Choroid plexus epithelial cell (primary cell): ENCODE measurements around the gene FAM162B.

Experiments
- DNase-seq: peaks from one replicate; pipeline ENCODE4 v3.0.0-alpha.2; 2010; ENCODE audit warnings: low read depth
- H3K4me3 ChIP-seq: 2 replicates; pipeline ENCODE4 v1.5.1; 2011; ENCODE audit warnings: low read depth, mild to moderate bottlenecking, control low read depth, low read length, moderate library complexity
- TF ChIP-seq, protein P1 (sequence below): conservative IDR thresholded peaks from 2 replicates; pipeline ENCODE4 v1.5.1; 2011; ENCODE audit warnings: low read depth, mild to moderate bottlenecking, control low read depth, inconsistent platforms, low read length, moderate library complexity

FAM162B gene

DNA sequence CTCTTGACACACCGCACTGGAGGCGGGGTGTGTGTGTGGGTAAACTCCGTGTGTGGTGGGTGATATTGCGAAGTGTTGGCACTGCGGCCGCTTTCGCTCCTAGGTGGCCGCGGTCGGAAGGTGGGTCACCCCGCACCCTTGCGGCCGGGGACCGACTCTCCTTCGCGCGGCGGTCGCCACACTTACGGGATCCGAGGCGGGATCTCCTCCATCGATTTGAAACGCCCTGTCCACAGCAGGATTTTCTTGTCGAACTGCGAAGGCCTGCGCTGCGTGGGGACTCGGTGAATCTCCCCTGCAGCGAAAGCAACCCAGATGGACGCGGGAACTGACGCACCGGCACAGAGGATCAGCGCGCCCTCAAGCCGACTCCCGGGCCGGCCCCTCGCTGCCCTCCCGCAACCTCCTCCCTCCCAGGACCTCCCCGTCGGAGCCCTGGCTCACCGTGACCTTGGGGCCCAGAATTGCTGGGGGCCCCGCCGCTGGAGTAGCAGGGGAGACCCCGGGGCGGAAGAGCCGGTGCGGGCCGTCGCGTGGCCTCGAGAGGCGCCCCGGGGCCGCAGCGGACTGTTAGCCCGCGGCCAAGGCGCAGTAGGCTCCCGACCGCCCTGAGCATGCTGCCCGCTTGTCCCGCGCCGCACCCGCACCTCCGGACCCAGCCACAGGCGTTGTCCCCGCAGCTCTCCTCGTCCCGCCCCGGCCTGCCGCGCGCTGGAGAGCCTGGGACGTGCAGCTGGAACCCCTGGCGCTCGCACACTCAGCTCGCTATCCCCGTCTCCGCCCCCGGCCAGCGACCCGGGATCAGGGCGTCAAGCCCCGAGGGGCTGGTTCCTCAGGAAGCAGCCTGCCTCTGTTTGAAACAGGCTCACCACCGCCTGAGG is at the start of gene FAM162B:
Gene FAM162B, minus strand, starts transcription at position 759 of the 881 bp plus-strand sequence. Its CDS starts 143 bp downstream, at position 616.
- TF ChIP-seq, protein P1, sequence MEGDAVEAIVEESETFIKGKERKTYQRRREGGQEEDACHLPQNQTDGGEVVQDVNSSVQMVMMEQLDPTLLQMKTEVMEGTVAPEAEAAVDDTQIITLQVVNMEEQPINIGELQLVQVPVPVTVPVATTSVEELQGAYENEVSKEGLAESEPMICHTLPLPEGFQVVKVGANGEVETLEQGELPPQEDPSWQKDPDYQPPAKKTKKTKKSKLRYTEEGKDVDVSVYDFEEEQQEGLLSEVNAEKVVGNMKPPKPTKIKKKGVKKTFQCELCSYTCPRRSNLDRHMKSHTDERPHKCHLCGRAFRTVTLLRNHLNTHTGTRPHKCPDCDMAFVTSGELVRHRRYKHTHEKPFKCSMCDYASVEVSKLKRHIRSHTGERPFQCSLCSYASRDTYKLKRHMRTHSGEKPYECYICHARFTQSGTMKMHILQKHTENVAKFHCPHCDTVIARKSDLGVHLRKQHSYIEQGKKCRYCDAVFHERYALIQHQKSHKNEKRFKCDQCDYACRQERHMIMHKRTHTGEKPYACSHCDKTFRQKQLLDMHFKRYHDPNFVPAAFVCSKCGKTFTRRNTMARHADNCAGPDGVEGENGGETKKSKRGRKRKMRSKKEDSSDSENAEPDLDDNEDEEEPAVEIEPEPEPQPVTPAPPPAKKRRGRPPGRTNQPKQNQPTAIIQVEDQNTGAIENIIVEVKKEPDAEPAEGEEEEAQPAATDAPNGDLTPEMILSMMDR: no peak
- DNase-seq: peak; percentile 33
- H3K4me3 ChIP-seq: peak within 1 kb of the TSS; percentile 64

DNA sequence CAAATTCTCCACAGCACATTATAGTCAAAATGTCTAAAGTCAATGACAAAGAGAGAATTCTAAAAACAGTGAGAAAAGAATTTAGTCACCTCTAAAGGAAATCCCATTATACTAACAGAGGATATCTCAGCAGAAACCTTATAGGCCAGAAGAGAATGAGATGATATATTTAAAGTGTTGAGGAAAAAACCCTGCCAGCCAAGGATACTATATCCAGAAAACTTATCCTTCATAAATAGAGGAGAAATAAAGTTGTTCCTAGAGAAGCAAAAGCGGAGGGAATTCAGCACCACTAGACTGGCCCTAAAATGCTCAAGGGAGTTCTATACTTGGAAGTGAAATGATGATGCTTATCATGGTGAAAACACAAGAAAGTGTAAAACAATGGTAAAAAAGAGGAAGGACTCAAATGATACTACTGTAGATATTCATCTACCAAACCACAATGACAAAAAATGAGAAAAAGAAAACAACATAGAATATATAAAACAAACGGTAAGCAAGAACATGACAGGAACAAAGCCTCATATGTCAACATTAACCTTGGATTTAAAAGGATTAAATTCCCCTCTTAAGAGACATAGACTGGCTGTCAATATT is 46.6 kb upstream of the FAM162B start:
- no peak for DNase-seq
- no peak overlapping the region for H3K4me3 ChIP-seq
- TF ChIP-seq, protein P1: no peak

DNA sequence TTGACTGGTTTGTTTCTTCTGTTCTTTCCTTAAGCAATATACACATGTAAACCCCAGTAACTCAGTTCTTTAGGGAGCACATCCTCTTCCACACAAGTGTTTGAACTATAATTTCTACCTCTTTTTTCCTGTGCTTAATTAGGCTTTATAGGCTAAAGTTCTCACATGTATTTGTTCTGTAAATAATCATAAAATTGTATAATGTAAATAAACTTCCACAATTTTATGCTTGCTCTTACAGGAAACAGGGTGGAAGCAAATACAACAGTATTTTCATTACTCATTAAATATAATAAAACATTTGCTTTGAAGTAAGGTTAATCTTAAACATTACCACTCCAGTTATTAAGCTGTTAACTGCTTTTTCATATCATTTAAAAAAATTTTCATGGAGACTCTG is 36.5 kb upstream of the FAM162B start:
- no peak for DNase-seq
- TF ChIP-seq, protein P1: no peak
- no peak overlapping the region for H3K4me3 ChIP-seq

DNA sequence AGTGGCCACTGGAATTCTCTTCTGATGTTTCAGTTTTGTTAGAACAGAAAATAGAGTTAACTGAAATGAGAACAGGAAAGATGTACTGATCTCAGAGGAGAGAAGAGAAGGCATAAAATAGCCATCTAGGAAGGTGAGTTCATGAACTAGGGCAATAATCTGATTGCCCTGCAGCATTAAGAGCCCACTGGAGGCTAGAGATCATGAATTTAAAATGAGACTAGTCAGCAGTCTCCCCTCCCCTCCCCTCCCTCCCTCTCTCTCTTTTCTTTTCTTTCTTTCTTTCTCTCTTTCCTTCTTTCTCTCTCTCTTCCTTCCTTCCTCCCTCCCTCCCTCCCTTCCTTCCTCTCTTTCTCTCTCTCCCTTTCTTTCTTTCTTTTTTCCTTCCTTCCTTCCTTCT is 34.4 kb upstream of the FAM162B start:
- no peak for DNase-seq
- TF ChIP-seq, protein P1: no peak

DNA sequence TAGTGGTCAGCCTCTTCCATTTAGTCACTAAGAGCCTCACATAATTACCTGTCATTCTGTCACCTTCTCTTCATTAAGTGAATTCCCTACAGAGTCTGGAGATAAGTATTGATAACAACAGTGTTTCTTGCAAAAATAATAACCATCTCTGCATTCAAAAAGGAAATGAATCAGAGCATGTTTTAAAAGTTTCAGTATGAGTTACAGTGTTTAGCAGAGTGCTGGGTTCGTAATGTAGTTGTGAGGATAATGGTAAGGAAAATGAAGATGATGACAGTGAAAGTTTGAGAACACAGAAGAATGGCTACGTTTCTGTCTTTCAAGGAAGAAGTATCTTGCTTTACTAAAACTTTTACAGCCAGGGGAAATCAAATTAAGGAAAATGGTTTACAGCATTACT is 32.1 kb upstream of the FAM162B start:
- TF ChIP-seq, protein P1: no peak
- DNase-seq: no peak
- H3K4me3 ChIP-seq: no peak overlapping the region

More for the DNA sequence above, 34.4 kb upstream of the FAM162B start:
- no peak overlapping the region for H3K4me3 ChIP-seq

DNA sequence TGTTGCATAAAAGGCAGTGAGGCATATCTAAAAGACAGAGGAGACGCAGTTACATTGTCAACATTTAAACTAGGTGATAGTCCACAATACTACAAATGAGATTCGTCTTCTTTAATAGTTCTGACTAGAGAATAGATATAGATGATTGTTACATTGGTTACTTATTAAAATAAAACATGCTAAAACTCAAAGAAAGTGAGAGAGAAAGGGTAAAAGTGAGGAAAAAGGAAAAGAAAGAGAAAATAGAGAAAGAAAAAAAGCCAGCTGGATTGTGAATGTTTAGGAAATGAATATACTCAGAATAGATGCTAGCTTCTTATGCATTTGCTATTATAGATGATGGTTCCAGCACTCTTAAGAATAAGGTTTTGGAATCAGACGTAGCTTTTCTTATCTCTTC is 27.7 kb upstream of the FAM162B start:
- no peak overlapping the region for H3K4me3 ChIP-seq
- DNase-seq: no peak
- TF ChIP-seq, protein P1: no peak
